Measurements from ENCODE around the gene UBAC1. TPM values are rescaled to one million over a fixed set of nuclear protein-coding genes. Genes with fewer than 3 reads are reported as not detected.

UBAC1 gene
- total and polyA plus RNA-seq, 10 of the 15 experiments (the other 5 are each of a cell fraction or from before 2014, with no cell fraction given), result 16.7 to 54.6 (median 38.5) TPM

DNA sequence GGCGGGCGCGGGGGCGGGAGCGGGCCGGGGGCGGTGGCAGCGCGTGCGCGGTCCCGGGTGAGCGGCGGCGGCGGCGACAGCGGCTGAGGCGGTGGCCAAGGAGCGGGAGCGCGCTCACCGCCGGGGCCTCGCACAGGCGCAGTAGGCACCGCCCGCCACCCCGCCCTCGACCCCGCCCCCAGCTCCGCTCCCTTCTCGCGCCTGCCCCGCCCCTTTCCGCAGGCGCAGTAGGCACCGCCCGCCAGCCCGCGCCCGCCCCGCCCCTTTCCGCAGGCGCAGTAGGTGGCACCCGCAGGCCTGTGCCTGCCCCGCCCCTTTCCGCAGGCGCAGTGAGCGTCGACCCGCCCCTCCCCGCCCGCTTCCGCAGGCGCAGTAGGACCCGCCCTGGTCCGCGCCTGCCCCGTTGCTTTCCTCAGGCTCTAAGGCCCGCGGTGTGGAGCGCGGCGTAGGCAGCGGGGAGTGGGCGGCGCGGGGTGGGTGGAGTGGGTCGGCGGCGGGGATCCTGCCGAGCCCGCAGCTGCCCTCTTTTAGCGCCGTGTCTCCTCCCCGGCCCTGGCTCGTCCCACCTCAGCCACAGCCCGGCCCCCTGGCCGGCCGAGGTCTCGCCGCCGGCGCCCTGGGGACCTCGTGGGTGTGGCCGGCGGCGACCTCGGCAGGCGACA, 53.6 kb downstream of the UBAC1 start, which contains the start of gene CAMSAP1 (continued):
- no peak for TF ChIP-seq SUPT20H (IDR thresholded peaks at IDR 0.05; ENCODE audit: borderline replicate concordance, control insufficient read depth, low read depth, low read length)
- TF ChIP-seq, protein P1, sequence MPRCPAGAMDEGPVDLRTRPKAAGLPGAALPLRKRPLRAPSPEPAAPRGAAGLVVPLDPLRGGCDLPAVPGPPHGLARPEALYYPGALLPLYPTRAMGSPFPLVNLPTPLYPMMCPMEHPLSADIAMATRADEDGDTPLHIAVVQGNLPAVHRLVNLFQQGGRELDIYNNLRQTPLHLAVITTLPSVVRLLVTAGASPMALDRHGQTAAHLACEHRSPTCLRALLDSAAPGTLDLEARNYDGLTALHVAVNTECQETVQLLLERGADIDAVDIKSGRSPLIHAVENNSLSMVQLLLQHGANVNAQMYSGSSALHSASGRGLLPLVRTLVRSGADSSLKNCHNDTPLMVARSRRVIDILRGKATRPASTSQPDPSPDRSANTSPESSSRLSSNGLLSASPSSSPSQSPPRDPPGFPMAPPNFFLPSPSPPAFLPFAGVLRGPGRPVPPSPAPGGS (IDR thresholded peaks at IDR 0.05; ENCODE audit: borderline replicate concordance, insufficient read depth, low read depth, low read length, poor library complexity, severe bottlenecking), result no peak
- TF ChIP-seq, protein P2, sequence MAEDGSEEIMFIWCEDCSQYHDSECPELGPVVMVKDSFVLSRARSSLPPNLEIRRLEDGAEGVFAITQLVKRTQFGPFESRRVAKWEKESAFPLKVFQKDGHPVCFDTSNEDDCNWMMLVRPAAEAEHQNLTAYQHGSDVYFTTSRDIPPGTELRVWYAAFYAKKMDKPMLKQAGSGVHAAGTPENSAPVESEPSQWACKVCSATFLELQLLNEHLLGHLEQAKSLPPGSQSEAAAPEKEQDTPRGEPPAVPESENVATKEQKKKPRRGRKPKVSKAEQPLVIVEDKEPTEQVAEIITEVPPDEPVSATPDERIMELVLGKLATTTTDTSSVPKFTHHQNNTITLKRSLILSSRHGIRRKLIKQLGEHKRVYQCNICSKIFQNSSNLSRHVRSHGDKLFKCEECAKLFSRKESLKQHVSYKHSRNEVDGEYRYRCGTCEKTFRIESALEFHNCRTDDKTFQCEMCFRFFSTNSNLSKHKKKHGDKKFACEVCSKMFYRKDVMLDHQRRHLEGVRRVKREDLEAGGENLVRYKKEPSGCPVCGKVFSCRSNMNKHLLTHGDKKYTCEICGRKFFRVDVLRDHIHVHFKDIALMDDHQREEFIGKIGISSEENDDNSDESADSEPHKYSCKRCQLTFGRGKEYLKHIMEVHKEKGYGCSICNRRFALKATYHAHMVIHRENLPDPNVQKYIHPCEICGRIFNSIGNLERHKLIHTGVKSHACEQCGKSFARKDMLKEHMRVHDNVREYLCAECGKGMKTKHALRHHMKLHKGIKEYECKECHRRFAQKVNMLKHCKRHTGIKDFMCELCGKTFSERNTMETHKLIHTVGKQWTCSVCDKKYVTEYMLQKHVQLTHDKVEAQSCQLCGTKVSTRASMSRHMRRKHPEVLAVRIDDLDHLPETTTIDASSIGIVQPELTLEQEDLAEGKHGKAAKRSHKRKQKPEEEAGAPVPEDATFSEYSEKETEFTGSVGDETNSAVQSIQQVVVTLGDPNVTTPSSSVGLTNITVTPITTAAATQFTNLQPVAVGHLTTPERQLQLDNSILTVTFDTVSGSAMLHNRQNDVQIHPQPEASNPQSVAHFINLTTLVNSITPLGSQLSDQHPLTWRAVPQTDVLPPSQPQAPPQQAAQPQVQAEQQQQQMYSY (CRISPR knock-in tag; IDR thresholded peaks at IDR 0.05), result no peak
- no peak for TF ChIP-seq EP300 (IDR thresholded peaks at IDR 0.05; ENCODE audit: borderline replicate concordance in 1 of 2, control insufficient read depth in 1 of 2, low read depth in 2 of 2, low read length in 2 of 2)
- no peak; the same call in 1 of the 2 replicates for TF ChIP-seq TAF1 (IDR thresholded peaks at IDR 0.05; ENCODE audit: borderline replicate concordance, low read depth, low read length)
- TF ChIP-seq ZNF384 (IDR thresholded peaks at IDR 0.05; ENCODE audit: borderline replicate concordance, low read depth, low read length), result no peak
- no peak for TF ChIP-seq MTA3 (IDR thresholded peaks at IDR 0.05; ENCODE audit: borderline replicate concordance, low read length)
- TF ChIP-seq, protein P3, sequence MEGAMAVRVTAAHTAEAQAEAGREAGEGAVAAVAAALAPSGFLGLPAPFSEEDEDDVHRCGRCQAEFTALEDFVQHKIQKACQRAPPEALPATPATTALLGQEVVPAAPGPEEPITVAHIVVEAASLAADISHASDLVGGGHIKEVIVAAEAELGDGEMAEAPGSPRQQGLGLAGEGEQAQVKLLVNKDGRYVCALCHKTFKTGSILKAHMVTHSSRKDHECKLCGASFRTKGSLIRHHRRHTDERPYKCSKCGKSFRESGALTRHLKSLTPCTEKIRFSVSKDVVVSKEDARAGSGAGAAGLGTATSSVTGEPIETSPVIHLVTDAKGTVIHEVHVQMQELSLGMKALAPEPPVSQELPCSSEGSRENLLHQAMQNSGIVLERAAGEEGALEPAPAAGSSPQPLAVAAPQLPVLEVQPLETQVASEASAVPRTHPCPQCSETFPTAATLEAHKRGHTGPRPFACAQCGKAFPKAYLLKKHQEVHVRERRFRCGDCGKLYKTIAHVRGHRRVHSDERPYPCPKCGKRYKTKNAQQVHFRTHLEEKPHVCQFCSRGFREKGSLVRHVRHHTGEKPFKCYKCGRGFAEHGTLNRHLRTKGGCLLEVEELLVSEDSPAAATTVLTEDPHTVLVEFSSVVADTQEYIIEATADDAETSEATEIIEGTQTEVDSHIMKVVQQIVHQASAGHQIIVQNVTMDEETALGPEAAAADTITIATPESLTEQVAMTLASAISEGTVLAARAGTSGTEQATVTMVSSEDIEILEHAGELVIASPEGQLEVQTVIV (IDR thresholded peaks at IDR 0.05; ENCODE audit: borderline replicate concordance, partially characterized antibody), result no peak
- TF ChIP-seq RUNX3 (IDR thresholded peaks at IDR 0.05; ENCODE audit: low read length), result no peak
- TF ChIP-seq CHD2 (IDR thresholded peaks at IDR 0.05; ENCODE audit: borderline replicate concordance, low read depth, low read length), result no peak
- TF ChIP-seq SRF (IDR thresholded peaks at IDR 0.05; ENCODE audit: low read depth in 2 of 2, low read length in 2 of 2), result no peak
- no peak for TF ChIP-seq JUND (IDR thresholded peaks at IDR 0.05; ENCODE audit: low read depth, low read length)
- no peak for TF ChIP-seq NR2C2 (IDR thresholded peaks at IDR 0.05; ENCODE audit: borderline replicate concordance, control insufficient read depth, insufficient read length, low read depth)
- TF ChIP-seq, protein P4, sequence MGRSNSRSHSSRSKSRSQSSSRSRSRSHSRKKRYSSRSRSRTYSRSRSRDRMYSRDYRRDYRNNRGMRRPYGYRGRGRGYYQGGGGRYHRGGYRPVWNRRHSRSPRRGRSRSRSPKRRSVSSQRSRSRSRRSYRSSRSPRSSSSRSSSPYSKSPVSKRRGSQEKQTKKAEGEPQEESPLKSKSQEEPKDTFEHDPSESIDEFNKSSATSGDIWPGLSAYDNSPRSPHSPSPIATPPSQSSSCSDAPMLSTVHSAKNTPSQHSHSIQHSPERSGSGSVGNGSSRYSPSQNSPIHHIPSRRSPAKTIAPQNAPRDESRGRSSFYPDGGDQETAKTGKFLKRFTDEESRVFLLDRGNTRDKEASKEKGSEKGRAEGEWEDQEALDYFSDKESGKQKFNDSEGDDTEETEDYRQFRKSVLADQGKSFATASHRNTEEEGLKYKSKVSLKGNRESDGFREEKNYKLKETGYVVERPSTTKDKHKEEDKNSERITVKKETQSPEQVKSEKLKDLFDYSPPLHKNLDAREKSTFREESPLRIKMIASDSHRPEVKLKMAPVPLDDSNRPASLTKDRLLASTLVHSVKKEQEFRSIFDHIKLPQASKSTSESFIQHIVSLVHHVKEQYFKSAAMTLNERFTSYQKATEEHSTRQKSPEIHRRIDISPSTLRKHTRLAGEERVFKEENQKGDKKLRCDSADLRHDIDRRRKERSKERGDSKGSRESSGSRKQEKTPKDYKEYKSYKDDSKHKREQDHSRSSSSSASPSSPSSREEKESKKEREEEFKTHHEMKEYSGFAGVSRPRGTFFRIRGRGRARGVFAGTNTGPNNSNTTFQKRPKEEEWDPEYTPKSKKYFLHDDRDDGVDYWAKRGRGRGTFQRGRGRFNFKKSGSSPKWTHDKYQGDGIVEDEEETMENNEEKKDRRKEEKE (IDR thresholded peaks at IDR 0.05), result no peak
